ENCODE data around the gene NEDD8.

NEDD8 gene

DNA sequence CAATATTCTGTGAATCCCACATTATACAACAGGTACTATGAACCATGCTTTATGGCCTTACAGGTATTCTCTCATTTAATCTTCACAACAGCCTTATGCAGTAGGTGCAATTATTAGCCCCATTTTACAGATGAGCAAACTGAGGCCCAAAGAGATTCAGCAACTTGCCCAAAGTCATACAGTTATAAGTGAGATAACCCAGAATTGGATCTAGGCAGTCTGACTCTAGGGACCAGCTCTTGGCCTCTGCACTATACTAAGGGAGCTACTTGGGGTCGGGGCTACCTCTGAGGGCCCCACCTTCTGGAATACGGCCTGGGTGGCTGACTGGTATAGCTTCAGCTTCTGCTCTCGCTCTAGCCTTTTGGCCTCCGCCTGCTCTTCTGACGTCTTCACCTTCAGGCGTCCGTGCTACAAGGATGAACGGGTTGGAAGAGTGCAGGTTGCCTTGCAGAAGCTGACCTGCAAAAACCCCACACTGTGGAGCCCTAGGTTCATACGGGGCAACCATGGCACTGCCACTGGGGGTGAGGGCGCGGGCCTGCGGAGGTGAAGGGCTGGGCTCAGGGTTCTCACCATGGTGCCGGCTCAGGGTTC, 38.5 kb upstream of the NEDD8 start:
- TF ChIP-seq, protein P1, sequence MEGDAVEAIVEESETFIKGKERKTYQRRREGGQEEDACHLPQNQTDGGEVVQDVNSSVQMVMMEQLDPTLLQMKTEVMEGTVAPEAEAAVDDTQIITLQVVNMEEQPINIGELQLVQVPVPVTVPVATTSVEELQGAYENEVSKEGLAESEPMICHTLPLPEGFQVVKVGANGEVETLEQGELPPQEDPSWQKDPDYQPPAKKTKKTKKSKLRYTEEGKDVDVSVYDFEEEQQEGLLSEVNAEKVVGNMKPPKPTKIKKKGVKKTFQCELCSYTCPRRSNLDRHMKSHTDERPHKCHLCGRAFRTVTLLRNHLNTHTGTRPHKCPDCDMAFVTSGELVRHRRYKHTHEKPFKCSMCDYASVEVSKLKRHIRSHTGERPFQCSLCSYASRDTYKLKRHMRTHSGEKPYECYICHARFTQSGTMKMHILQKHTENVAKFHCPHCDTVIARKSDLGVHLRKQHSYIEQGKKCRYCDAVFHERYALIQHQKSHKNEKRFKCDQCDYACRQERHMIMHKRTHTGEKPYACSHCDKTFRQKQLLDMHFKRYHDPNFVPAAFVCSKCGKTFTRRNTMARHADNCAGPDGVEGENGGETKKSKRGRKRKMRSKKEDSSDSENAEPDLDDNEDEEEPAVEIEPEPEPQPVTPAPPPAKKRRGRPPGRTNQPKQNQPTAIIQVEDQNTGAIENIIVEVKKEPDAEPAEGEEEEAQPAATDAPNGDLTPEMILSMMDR (IDR thresholded peaks at IDR 0.05; ENCODE audit: low read length): no peak
- TF ChIP-seq EZH2 (IDR thresholded peaks at IDR 0.05; ENCODE audit: borderline replicate concordance, low read length): no peak
- Histone ChIP-seq H3K79me2 (ENCODE audit: insufficient read depth, low read length) (no peaks in the 10 kb centered on the region), H3K4me1 (ENCODE audit: insufficient read depth, low read length, severe bottlenecking) (peaks cover 42% of the 10 kb centered on the region), H3K36me3 (ENCODE audit: insufficient read depth, low read length) (0 out of 2 replicates have a peak, but pooled peaks cover 3% of the 10 kb centered on the region), H4K20me1 (ENCODE audit: insufficient read depth, low read length) (no peaks in the 10 kb centered on the region), H3K9me3 (ENCODE audit: low read length) (no peaks in the 10 kb centered on the region), H2AFZ (ENCODE audit: low read length) (no peak overlapping the region), H3K9me2 (ENCODE audit: low read depth, low read length) (no peaks in the 10 kb centered on the region), H3K27ac (ENCODE audit: low read depth, low read length, poor library complexity, severe bottlenecking) (peak overlapping the region; percentile 71), H3K27me3 (ENCODE audit: insufficient read depth, low read length) (no peaks in the 10 kb centered on the region), H3F3A (ENCODE audit: insufficient read depth, low read length) (no peaks in the 10 kb centered on the region), H3K4me3 (ENCODE audit: low read depth, low read length, poor library complexity, severe bottlenecking) (peak overlapping the region; percentile 67), H3K9ac (ENCODE audit: low read length) (peak overlapping the region; percentile 82), H3K4me2 (ENCODE audit: low read length) (peak overlapping the region; percentile 69)

- Histone ChIP-seq H3F3A (ENCODE audit: insufficient read depth, low read length) (no peaks in the 10 kb centered on the region), H3K9ac (ENCODE audit: low read length) (peak overlapping the region; percentile 82; the same call in 1 of the 2 replicates), H3K4me3 (ENCODE audit: low read depth, low read length, poor library complexity, severe bottlenecking) (no peak overlapping the region), H3K27ac (ENCODE audit: low read depth, low read length, poor library complexity, severe bottlenecking) (no peak overlapping the region), H3K36me3 (ENCODE audit: insufficient read depth, low read length) (0 out of 2 replicates have a peak, but pooled peaks cover 3% of the 10 kb centered on the region), H3K27me3 (ENCODE audit: insufficient read depth, low read length) (no peaks in the 10 kb centered on the region), H4K20me1 (ENCODE audit: insufficient read depth, low read length) (no peaks in the 10 kb centered on the region), H3K9me3 (ENCODE audit: low read length) (no peaks in the 10 kb centered on the region), H3K4me1 (ENCODE audit: insufficient read depth, low read length, severe bottlenecking) (peaks cover 36% of the 10 kb centered on the region), H3K9me2 (ENCODE audit: low read depth, low read length) (no peaks in the 10 kb centered on the region), H3K79me2 (ENCODE audit: insufficient read depth, low read length) (no peaks in the 10 kb centered on the region), H3K4me2 (ENCODE audit: low read length) (peak overlapping the region; percentile 69; the same call in 1 of the 2 replicates), H2AFZ (ENCODE audit: low read length) (no peak overlapping the region)
- TF ChIP-seq, protein P1 (IDR thresholded peaks at IDR 0.05; ENCODE audit: low read length): no peak
- TF ChIP-seq EZH2 (IDR thresholded peaks at IDR 0.05; ENCODE audit: borderline replicate concordance, low read length): no peak
Measured at GRCh38 chr14:24269910-24270536, 37.9 kb upstream of the NEDD8 start.

DNA sequence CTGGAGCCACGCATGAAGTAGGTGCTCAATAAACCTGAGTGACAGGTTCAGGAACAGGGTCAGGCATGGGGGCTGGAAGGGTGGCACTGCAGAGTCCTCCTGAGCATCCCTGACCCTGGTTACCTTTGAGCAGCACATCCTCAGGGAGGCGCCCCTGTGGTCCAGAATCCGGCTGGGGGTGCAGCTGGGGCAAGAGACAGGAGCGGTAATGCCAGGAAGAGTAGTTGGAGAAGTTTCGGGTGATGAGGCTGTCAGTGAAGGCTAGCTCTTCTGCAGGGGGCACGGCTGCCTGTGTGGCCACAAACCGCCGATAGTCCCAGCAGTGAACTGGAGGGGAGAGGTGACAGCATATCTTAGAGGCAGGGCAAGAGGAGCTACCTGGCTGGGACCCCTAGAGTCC, 37.2 kb upstream of the NEDD8 start:
- no peak overlapping the region for H3K4me2 ChIP-seq (ENCODE audit: low read length)
- no peak overlapping the region for H3K27ac ChIP-seq (ENCODE audit: low read depth, low read length, poor library complexity, severe bottlenecking)
- no peak overlapping the region for H3K9ac ChIP-seq (ENCODE audit: low read length)
- no peaks in the 10 kb centered on the region for H3K27me3 ChIP-seq (ENCODE audit: insufficient read depth, low read length)
- H2AFZ ChIP-seq (ENCODE audit: low read length): no peak overlapping the region
- H3K9me2 ChIP-seq (ENCODE audit: low read depth, low read length): no peaks in the 10 kb centered on the region
- no peaks in the 10 kb centered on the region for H3K79me2 ChIP-seq (ENCODE audit: insufficient read depth, low read length)
- no peak overlapping the region for H3K4me3 ChIP-seq (ENCODE audit: low read depth, low read length, poor library complexity, severe bottlenecking)
- H3K4me1 ChIP-seq (ENCODE audit: insufficient read depth, low read length, severe bottlenecking): peaks cover 35% of the 10 kb centered on the region
- TF ChIP-seq, protein P1 (IDR thresholded peaks at IDR 0.05; ENCODE audit: low read length): no peak
- TF ChIP-seq EZH2 (IDR thresholded peaks at IDR 0.05; ENCODE audit: borderline replicate concordance, low read length): no peak
- H3K36me3 ChIP-seq (ENCODE audit: insufficient read depth, low read length): 0 out of 2 replicates have a peak, but pooled peaks cover 3% of the 10 kb centered on the region
- no peaks in the 10 kb centered on the region for H3F3A ChIP-seq (ENCODE audit: insufficient read depth, low read length)
- no peaks in the 10 kb centered on the region for H3K9me3 ChIP-seq (ENCODE audit: low read length)
- no peaks in the 10 kb centered on the region for H4K20me1 ChIP-seq (ENCODE audit: insufficient read depth, low read length)
